GM23338 (cell line): ENCODE measurements around the gene PSPH. TPM values are rescaled to one million over a fixed set of nuclear protein-coding genes. Genes with fewer than 3 reads are reported as not detected.
A peak's percentile ranks its signal among the peaks of the same experiment; 100 is the strongest.

ENCODE experiments used
- ATAC-seq: fragments of 200-7000 bp; cut with Tn5 transposase; 3 replicates; pipeline ENCODE4 v1.9.1; 2020
- DNase-seq: peaks from one replicate; pipeline ENCODE4 v3.0.0-alpha.2; 2015; ENCODE audit warnings: low spot score
- H2AFZ ChIP-seq: fragments of 200-600 bp; sonication (generic); 2 replicates; pipeline ENCODE4 v1.8.0; 2016; ENCODE audit warnings: antibody characterized with exemption, mild to moderate bottlenecking, moderate library complexity
- H3F3A ChIP-seq: fragments of 200-600 bp; sonication (generic); replicated peaks from 2 replicates; pipeline ENCODE4 v1.8.0; 2017; ENCODE audit warnings: antibody characterized with exemption, mixed run types, low read depth
- H3K27ac ChIP-seq: fragments of 200-600 bp; sonication (generic); 2 replicates; pipeline ENCODE4 v1.6.1; 2016; ENCODE audit warnings: low read depth
- H3K27me3 ChIP-seq: fragments of 200-600 bp; sonication (generic); 2 replicates; pipeline ENCODE4 v1.8.0; 2016; ENCODE audit warnings: mild to moderate bottlenecking, mixed run types, moderate library complexity; ENCODE audit not compliant: insufficient read depth
- H3K36me3 ChIP-seq: fragments of 200-600 bp; sonication (generic); 2 replicates; pipeline ENCODE4 v1.8.0; 2016; ENCODE audit warnings: mild to moderate bottlenecking; ENCODE audit not compliant: insufficient read depth
- H3K4me1 ChIP-seq: fragments of 200-600 bp; sonication (generic); 2 replicates; pipeline ENCODE4 v1.8.0; 2016; ENCODE audit warnings: mild to moderate bottlenecking, moderate library complexity; ENCODE audit not compliant: insufficient read depth
- H3K4me2 ChIP-seq: fragments of 200-600 bp; sonication (generic); 2 replicates; pipeline ENCODE4 v1.7.1; 2017; ENCODE audit warnings: mixed run types
- H3K4me3 ChIP-seq: fragments of 200-600 bp; sonication (generic); 2 replicates; pipeline ENCODE4 v1.6.1; 2016; ENCODE audit warnings: mixed run types
- H3K79me2 ChIP-seq: fragments of 200-600 bp; sonication (generic); replicated peaks from 2 replicates; pipeline ENCODE4 v1.8.0; 2017; ENCODE audit warnings: mild to moderate bottlenecking; ENCODE audit not compliant: insufficient read depth
- H3K9me2 ChIP-seq: fragments of 200-600 bp; sonication (generic); 2 replicates; pipeline ENCODE4 v1.8.0; 2017; ENCODE audit not compliant: insufficient read depth
- H4K20me1 ChIP-seq: fragments of 200-600 bp; sonication (generic); replicated peaks from 2 replicates; pipeline ENCODE4 v1.8.0; 2017; ENCODE audit warnings: mild to moderate bottlenecking; ENCODE audit not compliant: insufficient read depth
- H3K27ac Mint-ChIP-seq: 2 replicates; pipeline ENCODE4 v1.8.0; 2020; ENCODE audit warnings: inconsistent platforms, mild to moderate bottlenecking, moderate library complexity, mixed read lengths
- H3K27me3 Mint-ChIP-seq: 3 replicates; pipeline ENCODE4 v1.8.0; 2022; ENCODE audit warnings: low read depth, mild to moderate bottlenecking, moderate library complexity, mixed read lengths, inconsistent platforms; ENCODE audit not compliant: insufficient read depth, poor library complexity
- H3K36me3 Mint-ChIP-seq: 3 replicates; pipeline ENCODE4 v1.8.0; 2021; ENCODE audit warnings: low read depth, mild to moderate bottlenecking, inconsistent platforms, moderate library complexity, mixed read lengths
- H3K4me1 Mint-ChIP-seq: 3 replicates; pipeline ENCODE4 v1.8.0; 2020; ENCODE audit warnings: mild to moderate bottlenecking, inconsistent platforms, mixed read lengths
- H3K4me3 Mint-ChIP-seq: 3 replicates; pipeline ENCODE4 v1.8.0; 2021; ENCODE audit warnings: moderate library complexity, mild to moderate bottlenecking, inconsistent platforms, mixed read lengths
- H3K9me3 Mint-ChIP-seq: 3 replicates; pipeline ENCODE4 v1.8.0; 2020; ENCODE audit warnings: moderate library complexity, mild to moderate bottlenecking, inconsistent platforms, mixed read lengths
- CREB1 ChIP-seq: fragments of 250-450 bp; sonication (Bioruptor Pico); IDR thresholded peaks from 2 replicates; pipeline ENCODE4 v1.5.0; 2020; ENCODE audit warnings: low read depth, mild to moderate bottlenecking, moderate library complexity
- EZH2 ChIP-seq: fragments of 200-600 bp; sonication (generic); IDR thresholded peaks from one replicate; pipeline ENCODE4 v1.8.0; 2017; ENCODE audit warnings: antibody characterized with exemption, mild to moderate bottlenecking, low read depth; ENCODE audit not compliant: unreplicated experiment
- EZH2phosphoT487 ChIP-seq: fragments of 200-600 bp; sonication (generic); IDR thresholded peaks from one replicate; pipeline ENCODE4 v1.8.1; 2018; ENCODE audit warnings: antibody characterized with exemption; ENCODE audit not compliant: unreplicated experiment
- JUNB ChIP-seq: IDR thresholded peaks from one replicate; pipeline ENCODE4 v1.6.1; 2016; ENCODE audit warnings: antibody characterized with exemption; ENCODE audit not compliant: unreplicated experiment
- ZNF114 ChIP-seq: fragments of 250-450 bp; sonication (Bioruptor Pico); IDR thresholded peaks from 2 replicates; pipeline ENCODE4 v1.5.0; 2020; ENCODE audit warnings: mild to moderate bottlenecking, moderate library complexity
- ZNF331 ChIP-seq: fragments of 250-450 bp; sonication (Bioruptor Pico); IDR thresholded peaks from 2 replicates; pipeline ENCODE4 v1.5.0; 2020; ENCODE audit warnings: low read depth, mild to moderate bottlenecking, moderate library complexity
- polyA plus RNA-seq: library from polyadenylated mRNA; unstranded; fragments of >200 nt; fragmentation: Nextera tagmentation; extraction: Ambion mirVana; gene quantifications from 2 replicates; pipeline ENCODE4 v1.2.1, GENCODE V29; 2016
- total RNA-seq: library from RNA; depleted of rRNA; stranded (reverse); fragments of >200 nt; shearing (Covaris generic); gene quantifications from 2 replicates; pipeline ENCODE4 v1.2.3, GENCODE V29; 2014
- TF ChIP-seq, protein P1 (sequence below): fragments of 250-450 bp; sonication (Bioruptor Pico); IDR thresholded peaks from 2 replicates; pipeline ENCODE4 v1.5.0; 2020; ENCODE audit warnings: mild to moderate bottlenecking, moderate library complexity
- TF ChIP-seq, protein P2 (sequence below): IDR thresholded peaks from 2 replicates; pipeline ENCODE4 v1.6.1; 2016; ENCODE audit warnings: antibody characterized with exemption
- TF ChIP-seq, protein P3 (sequence below): IDR thresholded peaks from one replicate; pipeline ENCODE4 v1.6.1; 2018; ENCODE audit warnings: antibody characterized with exemption; ENCODE audit not compliant: unreplicated experiment
- TF ChIP-seq, protein P4 (sequence below), 2 experiments: fragments of 200-600 bp in 1 of 2; sonication (generic) in 1 of 2; conservative IDR thresholded peaks; 2 replicates each; pipeline versions ENCODE4 v1.5.1 to v1.6.1; 2016 to 2017; ENCODE audit warnings: antibody characterized with exemption in 2 of 2, low read depth in 2 of 2, mild to moderate bottlenecking in 2 of 2, moderate library complexity in 1 of 2

The PSPH gene
- total and polyA plus RNA-seq, 2 experiments from 2014 or later: 38.3 to 149 TPM

DNA sequence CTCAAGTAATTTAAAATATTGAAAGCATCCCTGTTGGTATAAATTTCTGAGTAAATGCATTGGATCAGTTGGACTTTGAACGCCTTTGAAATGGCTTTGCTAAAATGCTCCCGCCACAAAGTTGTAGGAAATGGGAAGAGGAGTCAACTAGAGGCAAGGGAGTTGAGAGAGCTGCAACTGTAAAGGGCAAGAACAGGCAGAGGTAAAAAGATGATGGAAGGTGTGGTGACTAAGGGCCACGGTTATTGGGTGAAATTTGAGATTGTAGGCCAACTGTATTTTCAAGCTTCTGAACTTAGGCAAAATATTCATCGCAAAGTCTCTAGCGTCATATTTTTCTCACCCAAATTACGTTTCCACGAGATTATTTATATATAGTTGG lies 12.2 kb upstream of the PSPH start (continued):
- TF ChIP-seq, protein P1, sequence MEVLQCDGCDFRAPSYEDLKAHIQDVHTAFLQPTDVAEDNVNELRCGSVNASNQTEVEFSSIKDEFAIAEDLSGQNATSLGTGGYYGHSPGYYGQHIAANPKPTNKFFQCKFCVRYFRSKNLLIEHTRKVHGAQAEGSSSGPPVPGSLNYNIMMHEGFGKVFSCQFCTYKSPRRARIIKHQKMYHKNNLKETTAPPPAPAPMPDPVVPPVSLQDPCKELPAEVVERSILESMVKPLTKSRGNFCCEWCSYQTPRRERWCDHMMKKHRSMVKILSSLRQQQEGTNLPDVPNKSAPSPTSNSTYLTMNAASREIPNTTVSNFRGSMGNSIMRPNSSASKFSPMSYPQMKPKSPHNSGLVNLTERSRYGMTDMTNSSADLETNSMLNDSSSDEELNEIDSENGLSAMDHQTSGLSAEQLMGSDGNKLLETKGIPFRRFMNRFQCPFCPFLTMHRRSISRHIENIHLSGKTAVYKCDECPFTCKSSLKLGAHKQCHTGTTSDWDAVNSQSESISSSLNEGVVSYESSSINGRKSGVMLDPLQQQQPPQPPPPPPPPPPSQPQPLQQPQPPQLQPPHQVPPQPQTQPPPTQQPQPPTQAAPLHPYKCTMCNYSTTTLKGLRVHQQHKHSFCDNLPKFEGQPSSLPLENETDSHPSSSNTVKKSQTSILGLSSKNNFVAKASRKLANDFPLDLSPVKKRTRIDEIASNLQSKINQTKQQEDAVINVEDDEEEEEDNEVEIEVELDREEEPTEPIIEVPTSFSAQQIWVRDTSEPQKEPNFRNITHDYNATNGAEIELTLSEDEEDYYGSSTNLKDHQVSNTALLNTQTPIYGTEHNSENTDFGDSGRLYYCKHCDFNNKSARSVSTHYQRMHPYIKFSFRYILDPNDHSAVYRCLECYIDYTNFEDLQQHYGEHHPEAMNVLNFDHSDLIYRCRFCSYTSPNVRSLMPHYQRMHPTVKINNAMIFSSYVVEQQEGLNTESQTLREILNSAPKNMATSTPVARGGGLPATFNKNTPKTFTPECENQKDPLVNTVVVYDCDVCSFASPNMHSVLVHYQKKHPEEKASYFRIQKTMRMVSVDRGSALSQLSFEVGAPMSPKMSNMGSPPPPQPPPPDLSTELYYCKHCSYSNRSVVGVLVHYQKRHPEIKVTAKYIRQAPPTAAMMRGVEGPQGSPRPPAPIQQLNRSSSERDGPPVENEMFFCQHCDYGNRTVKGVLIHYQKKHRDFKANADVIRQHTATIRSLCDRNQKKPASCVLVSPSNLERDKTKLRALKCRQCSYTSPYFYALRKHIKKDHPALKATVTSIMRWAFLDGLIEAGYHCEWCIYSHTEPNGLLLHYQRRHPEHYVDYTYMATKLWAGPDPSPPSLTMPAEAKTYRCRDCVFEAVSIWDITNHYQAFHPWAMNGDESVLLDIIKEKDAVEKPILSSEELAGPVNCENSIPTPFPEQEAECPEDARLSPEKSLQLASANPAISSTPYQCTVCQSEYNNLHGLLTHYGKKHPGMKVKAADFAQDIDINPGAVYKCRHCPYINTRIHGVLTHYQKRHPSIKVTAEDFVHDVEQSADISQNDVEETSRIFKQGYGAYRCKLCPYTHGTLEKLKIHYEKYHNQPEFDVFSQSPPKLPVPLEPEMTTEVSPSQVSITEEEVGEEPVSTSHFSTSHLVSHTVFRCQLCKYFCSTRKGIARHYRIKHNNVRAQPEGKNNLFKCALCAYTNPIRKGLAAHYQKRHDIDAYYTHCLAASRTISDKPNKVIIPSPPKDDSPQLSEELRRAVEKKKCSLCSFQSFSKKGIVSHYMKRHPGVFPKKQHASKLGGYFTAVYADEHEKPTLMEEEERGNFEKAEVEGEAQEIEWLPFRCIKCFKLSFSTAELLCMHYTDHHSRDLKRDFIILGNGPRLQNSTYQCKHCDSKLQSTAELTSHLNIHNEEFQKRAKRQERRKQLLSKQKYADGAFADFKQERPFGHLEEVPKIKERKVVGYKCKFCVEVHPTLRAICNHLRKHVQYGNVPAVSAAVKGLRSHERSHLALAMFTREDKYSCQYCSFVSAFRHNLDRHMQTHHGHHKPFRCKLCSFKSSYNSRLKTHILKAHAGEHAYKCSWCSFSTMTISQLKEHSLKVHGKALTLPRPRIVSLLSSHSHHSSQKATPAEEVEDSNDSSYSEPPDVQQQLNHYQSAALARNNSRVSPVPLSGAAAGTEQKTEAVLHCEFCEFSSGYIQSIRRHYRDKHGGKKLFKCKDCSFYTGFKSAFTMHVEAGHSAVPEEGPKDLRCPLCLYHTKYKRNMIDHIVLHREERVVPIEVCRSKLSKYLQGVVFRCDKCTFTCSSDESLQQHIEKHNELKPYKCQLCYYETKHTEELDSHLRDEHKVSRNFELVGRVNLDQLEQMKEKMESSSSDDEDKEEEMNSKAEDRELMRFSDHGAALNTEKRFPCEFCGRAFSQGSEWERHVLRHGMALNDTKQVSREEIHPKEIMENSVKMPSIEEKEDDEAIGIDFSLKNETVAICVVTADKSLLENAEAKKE (CRISPR knock-in tag): no peak
- TF ChIP-seq EZH2phosphoT487: no peak
- no peak for TF ChIP-seq JUNB

DNA sequence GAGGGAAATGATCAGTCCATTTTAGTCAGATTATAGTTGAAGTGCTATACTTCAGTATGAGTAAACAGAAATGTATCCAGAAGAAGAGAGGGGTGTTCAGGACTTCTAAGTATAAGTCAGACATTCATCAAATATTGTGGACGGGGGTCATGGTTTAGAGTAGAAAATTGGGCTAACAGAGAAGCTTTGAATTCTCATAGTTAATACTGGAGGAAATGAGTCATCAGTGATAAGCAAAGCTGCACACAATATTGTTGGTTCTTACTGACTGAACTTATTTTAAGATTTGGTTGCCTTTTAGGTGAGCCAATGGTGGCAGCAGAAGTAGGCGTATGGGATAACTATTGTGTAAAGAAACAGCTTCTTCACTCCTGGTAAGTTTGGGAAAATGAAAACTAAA lies 11.1 kb upstream of the PSPH start:
- Histone ChIP-seq H3K36me3 (peaks cover 56% of the 10 kb centered on the region), H3F3A (peaks cover 51% of the 10 kb centered on the region), H3K4me1 (no peaks in the 10 kb centered on the region), H2AFZ (no peak overlapping the region), H3K79me2 (peaks cover 18% of the 10 kb centered on the region), H3K4me3 (no peak overlapping the region), H3K4me2 (no peak overlapping the region), H4K20me1 (peaks cover 16% of the 10 kb centered on the region; the same call in 1 of the 2 replicates), H3K27me3 (no peaks in the 10 kb centered on the region), H3K9me2 (no peaks in the 10 kb centered on the region), H3K27ac (peak overlapping the region; percentile 76; the same call in 1 of the 2 replicates)
- H3K4me1 Mint-ChIP-seq: peaks cover 7% of the 10 kb centered on the region; the same call in 2 of the 3 replicates
- ATAC-seq: no peak
- H3K27ac Mint-ChIP-seq: no peak overlapping the region
- H3K4me3 Mint-ChIP-seq: no peak overlapping the region
- H3K36me3 Mint-ChIP-seq: peaks cover 70% of the 10 kb centered on the region
- no peak for DNase-seq
- peaks cover 11% of the 10 kb centered on the region for H3K27me3 Mint-ChIP-seq
- H3K9me3 Mint-ChIP-seq: no peaks in the 10 kb centered on the region
- TF ChIP-seq, protein P2, sequence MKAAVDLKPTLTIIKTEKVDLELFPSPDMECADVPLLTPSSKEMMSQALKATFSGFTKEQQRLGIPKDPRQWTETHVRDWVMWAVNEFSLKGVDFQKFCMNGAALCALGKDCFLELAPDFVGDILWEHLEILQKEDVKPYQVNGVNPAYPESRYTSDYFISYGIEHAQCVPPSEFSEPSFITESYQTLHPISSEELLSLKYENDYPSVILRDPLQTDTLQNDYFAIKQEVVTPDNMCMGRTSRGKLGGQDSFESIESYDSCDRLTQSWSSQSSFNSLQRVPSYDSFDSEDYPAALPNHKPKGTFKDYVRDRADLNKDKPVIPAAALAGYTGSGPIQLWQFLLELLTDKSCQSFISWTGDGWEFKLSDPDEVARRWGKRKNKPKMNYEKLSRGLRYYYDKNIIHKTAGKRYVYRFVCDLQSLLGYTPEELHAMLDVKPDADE: no peak
- TF ChIP-seq EZH2phosphoT487 (no peak), EZH2 (no peak), JUNB (no peak), ZNF114 (no peak), ZNF331 (CRISPR knock-in tag) (no peak), CREB1 (CRISPR knock-in tag) (no peak)
- TF ChIP-seq, protein P3, sequence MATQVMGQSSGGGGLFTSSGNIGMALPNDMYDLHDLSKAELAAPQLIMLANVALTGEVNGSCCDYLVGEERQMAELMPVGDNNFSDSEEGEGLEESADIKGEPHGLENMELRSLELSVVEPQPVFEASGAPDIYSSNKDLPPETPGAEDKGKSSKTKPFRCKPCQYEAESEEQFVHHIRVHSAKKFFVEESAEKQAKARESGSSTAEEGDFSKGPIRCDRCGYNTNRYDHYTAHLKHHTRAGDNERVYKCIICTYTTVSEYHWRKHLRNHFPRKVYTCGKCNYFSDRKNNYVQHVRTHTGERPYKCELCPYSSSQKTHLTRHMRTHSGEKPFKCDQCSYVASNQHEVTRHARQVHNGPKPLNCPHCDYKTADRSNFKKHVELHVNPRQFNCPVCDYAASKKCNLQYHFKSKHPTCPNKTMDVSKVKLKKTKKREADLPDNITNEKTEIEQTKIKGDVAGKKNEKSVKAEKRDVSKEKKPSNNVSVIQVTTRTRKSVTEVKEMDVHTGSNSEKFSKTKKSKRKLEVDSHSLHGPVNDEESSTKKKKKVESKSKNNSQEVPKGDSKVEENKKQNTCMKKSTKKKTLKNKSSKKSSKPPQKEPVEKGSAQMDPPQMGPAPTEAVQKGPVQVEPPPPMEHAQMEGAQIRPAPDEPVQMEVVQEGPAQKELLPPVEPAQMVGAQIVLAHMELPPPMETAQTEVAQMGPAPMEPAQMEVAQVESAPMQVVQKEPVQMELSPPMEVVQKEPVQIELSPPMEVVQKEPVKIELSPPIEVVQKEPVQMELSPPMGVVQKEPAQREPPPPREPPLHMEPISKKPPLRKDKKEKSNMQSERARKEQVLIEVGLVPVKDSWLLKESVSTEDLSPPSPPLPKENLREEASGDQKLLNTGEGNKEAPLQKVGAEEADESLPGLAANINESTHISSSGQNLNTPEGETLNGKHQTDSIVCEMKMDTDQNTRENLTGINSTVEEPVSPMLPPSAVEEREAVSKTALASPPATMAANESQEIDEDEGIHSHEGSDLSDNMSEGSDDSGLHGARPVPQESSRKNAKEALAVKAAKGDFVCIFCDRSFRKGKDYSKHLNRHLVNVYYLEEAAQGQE: no peak
- TF ChIP-seq, protein P4, sequence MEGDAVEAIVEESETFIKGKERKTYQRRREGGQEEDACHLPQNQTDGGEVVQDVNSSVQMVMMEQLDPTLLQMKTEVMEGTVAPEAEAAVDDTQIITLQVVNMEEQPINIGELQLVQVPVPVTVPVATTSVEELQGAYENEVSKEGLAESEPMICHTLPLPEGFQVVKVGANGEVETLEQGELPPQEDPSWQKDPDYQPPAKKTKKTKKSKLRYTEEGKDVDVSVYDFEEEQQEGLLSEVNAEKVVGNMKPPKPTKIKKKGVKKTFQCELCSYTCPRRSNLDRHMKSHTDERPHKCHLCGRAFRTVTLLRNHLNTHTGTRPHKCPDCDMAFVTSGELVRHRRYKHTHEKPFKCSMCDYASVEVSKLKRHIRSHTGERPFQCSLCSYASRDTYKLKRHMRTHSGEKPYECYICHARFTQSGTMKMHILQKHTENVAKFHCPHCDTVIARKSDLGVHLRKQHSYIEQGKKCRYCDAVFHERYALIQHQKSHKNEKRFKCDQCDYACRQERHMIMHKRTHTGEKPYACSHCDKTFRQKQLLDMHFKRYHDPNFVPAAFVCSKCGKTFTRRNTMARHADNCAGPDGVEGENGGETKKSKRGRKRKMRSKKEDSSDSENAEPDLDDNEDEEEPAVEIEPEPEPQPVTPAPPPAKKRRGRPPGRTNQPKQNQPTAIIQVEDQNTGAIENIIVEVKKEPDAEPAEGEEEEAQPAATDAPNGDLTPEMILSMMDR (conservative IDR thresholded peaks at IDR 0.05; ENCODE audit: low read depth in 2 of 2): no peak
